Measurements from ENCODE around the gene DLG2.

Gene DLG2

GRCh38 chr11:84413549-84413948 lies 1213.6 kb downstream of the DLG2 start:
- H3K4me3 ChIP-seq (ENCODE audit: low read length), result no peak overlapping the region
- H3K27me3 ChIP-seq (ENCODE audit: control insufficient read depth, insufficient read depth, low read length), result no peaks in the 10 kb centered on the region
- H3K36me3 ChIP-seq (ENCODE audit: insufficient read depth, low read length), result no peaks in the 10 kb centered on the region
- no peak overlapping the region for H3K4me2 ChIP-seq (ENCODE audit: low read length)
- H3K9me3 ChIP-seq (replicated peaks; ENCODE audit: low read length), result no peaks in the 10 kb centered on the region
- H3K4me1 ChIP-seq (ENCODE audit: control insufficient read depth, insufficient read depth, low read length), result peaks cover 8% of the 10 kb centered on the region
- no peak overlapping the region for H3K9ac ChIP-seq (ENCODE audit: low read depth, low read length)

GRCh38 chr11:84412862-84413261 lies 1214.3 kb downstream of the DLG2 start:
- H3K4me2 ChIP-seq (ENCODE audit: low read length), result no peak overlapping the region
- no peaks in the 10 kb centered on the region for H3K36me3 ChIP-seq (ENCODE audit: insufficient read depth, low read length)
- no peak overlapping the region for H3K4me3 ChIP-seq (ENCODE audit: low read length)
- H3K4me1 ChIP-seq (ENCODE audit: control insufficient read depth, insufficient read depth, low read length), result peaks cover 9% of the 10 kb centered on the region
- H3K9ac ChIP-seq (ENCODE audit: low read depth, low read length), result no peak overlapping the region
- H3K9me3 ChIP-seq (replicated peaks; ENCODE audit: low read length), result no peaks in the 10 kb centered on the region
- H3K27me3 ChIP-seq (ENCODE audit: control insufficient read depth, insufficient read depth, low read length), result no peaks in the 10 kb centered on the region

DNA sequence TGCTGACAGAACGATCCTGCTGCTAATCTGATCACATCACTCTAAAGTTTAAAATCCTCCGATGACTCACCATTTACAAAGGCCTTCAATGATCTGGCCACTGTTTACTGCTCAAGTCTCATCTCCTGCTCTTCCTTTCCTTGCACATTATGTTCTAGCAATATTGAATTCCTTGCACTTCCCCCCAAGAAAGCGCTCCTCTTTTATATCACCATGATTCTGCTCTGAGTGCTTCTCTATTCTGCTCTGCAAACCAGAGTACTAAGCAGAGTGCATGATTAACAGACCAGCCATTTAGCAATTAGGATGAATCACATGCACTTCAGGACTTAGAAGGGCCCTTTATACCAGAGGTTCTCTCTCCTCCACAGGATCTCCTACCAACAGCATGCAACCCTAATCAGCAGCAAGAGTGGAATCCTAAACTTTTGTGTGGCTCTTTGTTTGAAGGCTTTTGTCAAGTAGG lies 1218.2 kb downstream of the DLG2 start:
- Histone ChIP-seq H3K4me3 (ENCODE audit: low read length) (no peak overlapping the region), H3K4me1 (ENCODE audit: control insufficient read depth, insufficient read depth, low read length) (peaks cover 9% of the 10 kb centered on the region), H3K36me3 (ENCODE audit: insufficient read depth, low read length) (no peaks in the 10 kb centered on the region), H3K9ac (ENCODE audit: low read depth, low read length) (no peak overlapping the region), H3K4me2 (ENCODE audit: low read length) (no peak overlapping the region), H3K27me3 (ENCODE audit: control insufficient read depth, insufficient read depth, low read length) (no peaks in the 10 kb centered on the region), H3K9me3 (replicated peaks; ENCODE audit: low read length) (no peaks in the 10 kb centered on the region)

GRCh38 chr11:84407091-84407490 lies 1220.1 kb downstream of the DLG2 start:
- Histone ChIP-seq H3K9me3 (replicated peaks; ENCODE audit: low read length) (no peaks in the 10 kb centered on the region), H3K9ac (ENCODE audit: low read depth, low read length) (no peak overlapping the region), H3K4me3 (ENCODE audit: low read length) (no peak overlapping the region), H3K27me3 (ENCODE audit: control insufficient read depth, insufficient read depth, low read length) (no peaks in the 10 kb centered on the region), H3K4me2 (ENCODE audit: low read length) (no peak overlapping the region), H3K36me3 (ENCODE audit: insufficient read depth, low read length) (no peaks in the 10 kb centered on the region), H3K4me1 (ENCODE audit: control insufficient read depth, insufficient read depth, low read length) (peaks cover 9% of the 10 kb centered on the region)

GRCh38 chr11:84398017-84398626 lies 1229.0 kb downstream of the DLG2 start:
- Histone ChIP-seq H3K9ac (ENCODE audit: low read depth, low read length) (no peak overlapping the region), H3K36me3 (ENCODE audit: insufficient read depth, low read length) (no peaks in the 10 kb centered on the region), H3K27me3 (ENCODE audit: control insufficient read depth, insufficient read depth, low read length) (no peaks in the 10 kb centered on the region), H3K4me2 (ENCODE audit: low read length) (no peak overlapping the region), H3K4me3 (ENCODE audit: low read length) (no peak overlapping the region), H3K4me1 (ENCODE audit: control insufficient read depth, insufficient read depth, low read length) (no peaks in the 10 kb centered on the region), H3K9me3 (replicated peaks; ENCODE audit: low read length) (no peaks in the 10 kb centered on the region)

GRCh38 chr11:84396521-84396920 lies 1230.6 kb downstream of the DLG2 start:
- H3K9me3 ChIP-seq (replicated peaks; ENCODE audit: low read length), result no peaks in the 10 kb centered on the region
- no peaks in the 10 kb centered on the region for H3K36me3 ChIP-seq (ENCODE audit: insufficient read depth, low read length)
- H3K4me1 ChIP-seq (ENCODE audit: control insufficient read depth, insufficient read depth, low read length), result no peaks in the 10 kb centered on the region
- no peak overlapping the region for H3K4me3 ChIP-seq (ENCODE audit: low read length)
- no peak overlapping the region for H3K4me2 ChIP-seq (ENCODE audit: low read length)
- no peak overlapping the region for H3K9ac ChIP-seq (ENCODE audit: low read depth, low read length)
- no peaks in the 10 kb centered on the region for H3K27me3 ChIP-seq (ENCODE audit: control insufficient read depth, insufficient read depth, low read length)

DNA sequence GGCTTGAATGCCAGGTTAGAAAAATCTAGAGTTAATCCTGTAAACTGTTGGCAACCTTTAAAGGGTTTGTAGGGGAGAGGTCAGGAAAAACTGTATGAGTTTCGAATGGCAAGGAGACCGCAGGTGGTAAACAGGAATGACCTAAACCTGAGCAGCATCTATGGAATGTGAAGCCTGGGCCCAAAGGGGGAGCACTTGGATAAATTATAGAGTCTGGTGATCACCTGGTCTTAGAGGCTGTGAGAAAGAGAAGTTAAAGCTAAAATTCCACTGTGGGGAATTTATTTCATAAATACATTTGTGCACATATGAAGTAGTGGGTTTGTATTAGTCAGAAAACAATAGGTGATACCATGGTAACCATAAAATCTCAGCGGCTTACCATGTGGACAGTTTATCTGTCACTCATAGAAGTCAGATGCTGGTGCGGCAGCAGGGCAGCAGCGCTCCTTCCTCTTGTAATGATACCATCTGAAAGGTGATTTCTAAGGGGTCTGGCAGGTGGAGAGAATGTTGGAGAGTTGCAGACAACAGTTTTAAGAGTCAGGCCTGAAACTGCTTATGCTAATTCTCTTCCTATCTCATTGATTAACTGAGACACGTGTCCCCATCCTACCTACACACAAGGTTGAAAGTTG lies 1236.6 kb downstream of the DLG2 start:
- Histone ChIP-seq H3K4me2 (ENCODE audit: low read length) (no peak overlapping the region), H3K36me3 (ENCODE audit: insufficient read depth, low read length) (no peaks in the 10 kb centered on the region), H3K9ac (ENCODE audit: low read depth, low read length) (no peak overlapping the region), H3K27me3 (ENCODE audit: control insufficient read depth, insufficient read depth, low read length) (no peaks in the 10 kb centered on the region), H3K4me3 (ENCODE audit: low read length) (no peak overlapping the region), H3K9me3 (replicated peaks; ENCODE audit: low read length) (no peaks in the 10 kb centered on the region), H3K4me1 (ENCODE audit: control insufficient read depth, insufficient read depth, low read length) (no peaks in the 10 kb centered on the region)

GRCh38 chr11:84389696-84390095 lies 1237.4 kb downstream of the DLG2 start:
- Histone ChIP-seq H3K9me3 (replicated peaks; ENCODE audit: low read length) (no peaks in the 10 kb centered on the region), H3K4me1 (ENCODE audit: control insufficient read depth, insufficient read depth, low read length) (no peaks in the 10 kb centered on the region), H3K4me3 (ENCODE audit: low read length) (no peak overlapping the region), H3K9ac (ENCODE audit: low read depth, low read length) (no peak overlapping the region), H3K36me3 (ENCODE audit: insufficient read depth, low read length) (no peaks in the 10 kb centered on the region), H3K4me2 (ENCODE audit: low read length) (no peak overlapping the region), H3K27me3 (ENCODE audit: control insufficient read depth, insufficient read depth, low read length) (no peaks in the 10 kb centered on the region)

GRCh38 chr11:84384731-84385130 lies 1242.4 kb downstream of the DLG2 start:
- Histone ChIP-seq H3K36me3 (ENCODE audit: insufficient read depth, low read length) (no peaks in the 10 kb centered on the region), H3K9me3 (replicated peaks; ENCODE audit: low read length) (no peaks in the 10 kb centered on the region), H3K4me2 (ENCODE audit: low read length) (no peak overlapping the region), H3K9ac (ENCODE audit: low read depth, low read length) (no peak overlapping the region), H3K27me3 (ENCODE audit: control insufficient read depth, insufficient read depth, low read length) (no peaks in the 10 kb centered on the region), H3K4me3 (ENCODE audit: low read length) (no peak overlapping the region), H3K4me1 (ENCODE audit: control insufficient read depth, insufficient read depth, low read length) (no peaks in the 10 kb centered on the region)

- no peaks in the 10 kb centered on the region for H3K9me3 ChIP-seq (replicated peaks; ENCODE audit: low read length)
Measured at GRCh38 chr11:84383576-84383975, 1243.6 kb downstream of the DLG2 start.

DNA sequence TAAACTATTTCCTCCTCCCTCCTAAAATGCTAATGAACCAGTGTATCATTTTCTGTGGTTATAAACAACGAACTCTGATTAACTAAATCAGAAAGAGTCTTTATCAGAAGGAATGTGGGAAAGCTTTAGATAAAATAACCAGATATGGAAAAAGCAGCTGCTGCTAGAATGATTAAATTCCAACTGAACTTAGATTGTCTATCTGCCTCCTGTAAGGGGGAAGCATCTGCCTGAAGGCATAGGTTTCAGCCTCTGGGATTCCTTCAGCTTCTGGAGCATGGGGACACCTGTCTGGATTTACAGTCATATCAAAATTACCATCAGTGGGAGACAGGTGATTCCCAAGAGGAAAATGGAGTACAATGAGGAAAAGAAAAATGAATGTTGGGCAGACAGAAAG lies 1245.5 kb downstream of the DLG2 start:
- Histone ChIP-seq H3K9me3 (replicated peaks; ENCODE audit: low read length) (no peaks in the 10 kb centered on the region), H3K4me2 (ENCODE audit: low read length) (no peak overlapping the region), H3K9ac (ENCODE audit: low read depth, low read length) (no peak overlapping the region), H3K4me3 (ENCODE audit: low read length) (no peak overlapping the region), H3K36me3 (ENCODE audit: insufficient read depth, low read length) (no peaks in the 10 kb centered on the region), H3K27me3 (ENCODE audit: control insufficient read depth, insufficient read depth, low read length) (no peaks in the 10 kb centered on the region), H3K4me1 (ENCODE audit: control insufficient read depth, insufficient read depth, low read length) (no peaks in the 10 kb centered on the region)

More at GRCh38 chr11:84383576-84383975, 1243.6 kb downstream of the DLG2 start:
- Histone ChIP-seq H3K36me3 (ENCODE audit: insufficient read depth, low read length) (no peaks in the 10 kb centered on the region), H3K27me3 (ENCODE audit: control insufficient read depth, insufficient read depth, low read length) (no peaks in the 10 kb centered on the region), H3K4me3 (ENCODE audit: low read length) (no peak overlapping the region), H3K9ac (ENCODE audit: low read depth, low read length) (no peak overlapping the region), H3K4me1 (ENCODE audit: control insufficient read depth, insufficient read depth, low read length) (no peaks in the 10 kb centered on the region), H3K4me2 (ENCODE audit: low read length) (no peak overlapping the region)

DNA sequence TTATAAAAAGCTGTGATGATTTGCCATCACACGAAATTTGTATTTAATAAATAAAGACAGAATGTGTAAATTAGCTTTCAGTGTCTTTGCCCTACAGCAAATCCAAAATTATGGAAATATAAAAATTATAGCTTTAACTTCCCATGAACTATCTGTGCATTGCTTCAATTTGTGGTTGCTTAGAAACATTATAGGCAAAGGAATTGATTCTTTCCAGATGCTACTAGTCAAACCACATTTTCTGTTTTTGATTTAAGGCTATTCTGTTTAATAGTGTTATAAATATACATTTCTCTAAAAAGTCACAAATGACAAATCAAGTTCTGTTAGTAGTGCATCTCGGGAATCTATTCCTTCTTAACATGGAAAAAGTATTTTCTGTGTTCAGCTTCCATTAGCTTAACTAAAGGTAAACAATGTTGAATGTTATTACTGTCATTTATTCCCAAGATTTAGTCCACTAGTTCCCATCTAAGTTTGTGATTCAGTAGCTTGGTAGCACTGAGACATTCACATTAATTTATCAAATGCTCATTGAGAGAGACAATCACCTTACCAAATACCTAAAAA lies 1254.7 kb downstream of the DLG2 start:
- Histone ChIP-seq H3K27me3 (ENCODE audit: control insufficient read depth, insufficient read depth, low read length) (no peaks in the 10 kb centered on the region), H3K4me3 (ENCODE audit: low read length) (no peak overlapping the region), H3K4me1 (ENCODE audit: control insufficient read depth, insufficient read depth, low read length) (no peaks in the 10 kb centered on the region), H3K4me2 (ENCODE audit: low read length) (no peak overlapping the region), H3K9me3 (replicated peaks; ENCODE audit: low read length) (no peaks in the 10 kb centered on the region), H3K9ac (ENCODE audit: low read depth, low read length) (no peak overlapping the region), H3K36me3 (ENCODE audit: insufficient read depth, low read length) (no peaks in the 10 kb centered on the region)

All from skeletal muscle satellite cell (primary cell).